ENCODE measurements around the gene EIF4A2.
A peak's percentile ranks its signal among the peaks of the same experiment; 100 is the strongest.

The EIF4A2 gene

DNA sequence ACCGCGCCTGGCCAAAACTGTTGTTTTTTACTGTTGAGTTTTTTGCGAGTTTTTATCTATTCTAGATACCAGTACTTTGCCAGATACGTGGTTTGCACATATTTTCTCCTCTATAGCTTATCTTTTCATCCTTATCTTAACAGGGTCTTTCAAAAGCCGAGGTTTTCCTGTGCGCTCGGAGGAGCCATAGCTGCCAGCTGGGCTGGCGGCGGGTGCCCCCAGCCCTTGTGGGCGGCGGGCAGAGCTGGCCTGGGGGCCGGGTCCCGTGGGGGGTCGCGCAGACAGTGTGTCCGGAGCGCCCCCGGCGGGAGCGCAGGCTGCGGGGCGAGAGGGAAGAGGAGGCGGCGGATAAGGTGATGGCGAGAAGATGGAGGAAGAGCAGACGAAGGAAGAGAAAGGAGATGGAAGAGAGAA is 11.1 kb upstream of the EIF4A2 start:
- TF ChIP-seq CTCF (IDR thresholded peaks at IDR 0.05; ENCODE audit: insufficient read depth, missing control alignments), result no peak
- DNase-seq (ENCODE audit: insufficient read length, low spot score), result no peak
- FAIRE-seq, result no peak

DNA sequence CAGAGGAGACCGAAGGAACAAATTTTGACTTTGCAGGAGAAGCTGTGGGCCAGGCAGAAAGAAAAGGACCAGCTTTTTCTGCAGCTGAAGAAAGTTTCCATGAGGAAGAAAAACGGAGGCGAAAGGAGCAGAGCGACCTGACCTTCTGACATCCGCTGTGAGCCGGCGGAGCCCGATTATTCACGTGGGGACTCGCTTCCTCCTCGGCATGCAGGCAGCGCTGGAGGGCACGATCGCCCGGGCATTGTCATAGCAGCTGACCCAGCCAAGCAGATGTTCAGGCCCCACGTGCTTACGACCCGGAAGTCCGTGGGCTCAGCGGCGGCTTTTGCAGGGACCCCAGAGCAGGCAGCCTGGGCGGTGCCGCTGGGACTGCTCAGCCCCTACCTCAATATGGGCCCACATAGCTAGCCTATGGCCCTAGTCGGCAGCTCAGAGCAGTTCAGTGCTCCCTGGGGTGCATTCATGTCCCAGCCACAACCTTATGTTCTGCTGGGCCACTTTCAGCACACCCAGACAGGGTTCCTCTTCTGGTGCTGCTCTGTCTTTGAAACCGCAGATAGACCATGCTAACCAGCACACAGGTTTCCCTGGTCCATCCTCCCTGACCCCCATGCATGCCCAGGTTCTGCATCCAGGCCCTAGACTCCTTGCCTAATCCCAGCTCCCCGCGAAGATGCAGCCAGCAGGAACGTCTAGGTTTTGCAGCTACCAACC is 10.5 kb upstream of the EIF4A2 start:
- DNase-seq (ENCODE audit: insufficient read length, low spot score), result no peak
- no peak for TF ChIP-seq CTCF (IDR thresholded peaks at IDR 0.05; ENCODE audit: insufficient read depth, missing control alignments)
- FAIRE-seq, result no peak

- FAIRE-seq (no peak), DNase-seq (ENCODE audit: insufficient read length, low spot score) (no peak)
- peak; percentile 9 for TF ChIP-seq CTCF (IDR thresholded peaks at IDR 0.05; ENCODE audit: insufficient read depth, missing control alignments)
These were observed 7.4 kb upstream of the EIF4A2 start for GRCh38 chr3:186775999-186776398.

DNA sequence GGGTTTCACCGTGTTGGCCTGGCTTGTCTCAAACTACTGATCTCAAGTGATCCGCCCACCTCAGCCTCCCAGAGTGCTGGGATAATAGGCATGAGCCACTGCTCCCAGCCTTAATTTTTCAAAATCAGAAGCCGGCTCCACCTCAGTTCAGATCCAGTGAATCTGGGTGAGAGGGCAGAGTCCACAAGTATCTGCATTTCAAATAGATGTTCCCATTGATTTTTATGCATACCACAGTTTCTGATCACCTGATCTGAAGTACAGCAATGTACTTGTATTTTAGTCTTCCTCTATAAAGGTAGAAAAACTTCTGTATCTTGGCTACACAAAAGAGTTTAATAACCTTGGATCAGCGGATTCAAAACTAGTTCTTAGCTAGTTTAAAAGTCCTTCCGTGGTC is 4.2 kb upstream of the EIF4A2 start:
- TF ChIP-seq CTCF (IDR thresholded peaks at IDR 0.05; ENCODE audit: insufficient read depth, missing control alignments), result no peak
- DNase-seq (ENCODE audit: insufficient read length, low spot score) (no peak), FAIRE-seq (no peak)

- DNase-seq (ENCODE audit: insufficient read length, low spot score) (no peak), FAIRE-seq (no peak)
- no peak for TF ChIP-seq CTCF (IDR thresholded peaks at IDR 0.05; ENCODE audit: insufficient read depth, missing control alignments)
These were observed 777 bp upstream of the EIF4A2 start for GRCh38 chr3:186782542-186783057.

DNA sequence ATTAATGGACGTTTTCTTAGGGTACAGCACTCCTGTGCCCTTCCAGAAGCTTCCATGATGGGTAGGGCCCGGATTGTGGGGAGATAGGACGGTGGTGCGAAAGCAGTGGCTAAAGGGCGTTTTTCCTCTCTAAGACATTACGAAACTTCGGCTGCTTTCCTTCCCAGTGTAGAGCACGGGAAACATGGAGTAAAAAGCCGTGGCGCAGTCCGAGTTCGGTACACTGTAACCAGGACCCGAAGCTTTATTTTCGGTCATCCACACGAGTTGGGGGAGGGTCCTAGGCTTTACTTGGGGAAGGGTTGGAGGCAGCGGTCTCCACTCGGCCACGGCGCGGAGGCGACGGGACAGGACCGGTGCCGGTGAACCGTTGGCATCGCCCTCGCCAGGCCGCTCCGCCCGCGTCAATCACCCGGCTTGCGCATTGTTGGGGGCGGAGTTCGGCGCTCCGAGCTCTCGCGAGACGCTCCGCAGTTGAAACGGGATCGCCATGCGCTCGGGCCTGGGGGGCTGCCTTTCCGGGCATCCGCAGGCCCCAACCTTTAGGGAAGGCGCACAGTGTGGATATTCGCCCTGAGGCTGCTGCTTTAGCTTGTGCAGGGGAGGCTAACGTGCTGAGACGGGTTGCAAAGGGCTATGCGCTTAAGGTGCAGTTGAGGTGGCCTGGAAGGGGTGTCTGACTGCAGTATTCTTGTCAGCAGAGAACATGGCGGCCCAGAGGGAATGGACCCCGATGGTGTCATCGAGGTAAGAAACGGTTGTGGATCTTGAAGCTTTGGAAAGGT is 546 bp downstream of the EIF4A2 start:
- FAIRE-seq, result no peak
- DNase-seq (ENCODE audit: insufficient read length, low spot score), result no peak
- TF ChIP-seq CTCF (IDR thresholded peaks at IDR 0.05; ENCODE audit: insufficient read depth, missing control alignments), result no peak
